GM19397 (cell line): ENCODE results near the gene TMEM9.

Experiments used
- ATAC-seq: cut with Tn5 transposase; IDR thresholded peaks from one replicate; pipeline ENCODE4 v1.9.1; 2021; ENCODE audit warnings: mild to moderate bottlenecking, moderate library complexity; ENCODE audit not compliant: unreplicated experiment

The TMEM9 gene

DNA sequence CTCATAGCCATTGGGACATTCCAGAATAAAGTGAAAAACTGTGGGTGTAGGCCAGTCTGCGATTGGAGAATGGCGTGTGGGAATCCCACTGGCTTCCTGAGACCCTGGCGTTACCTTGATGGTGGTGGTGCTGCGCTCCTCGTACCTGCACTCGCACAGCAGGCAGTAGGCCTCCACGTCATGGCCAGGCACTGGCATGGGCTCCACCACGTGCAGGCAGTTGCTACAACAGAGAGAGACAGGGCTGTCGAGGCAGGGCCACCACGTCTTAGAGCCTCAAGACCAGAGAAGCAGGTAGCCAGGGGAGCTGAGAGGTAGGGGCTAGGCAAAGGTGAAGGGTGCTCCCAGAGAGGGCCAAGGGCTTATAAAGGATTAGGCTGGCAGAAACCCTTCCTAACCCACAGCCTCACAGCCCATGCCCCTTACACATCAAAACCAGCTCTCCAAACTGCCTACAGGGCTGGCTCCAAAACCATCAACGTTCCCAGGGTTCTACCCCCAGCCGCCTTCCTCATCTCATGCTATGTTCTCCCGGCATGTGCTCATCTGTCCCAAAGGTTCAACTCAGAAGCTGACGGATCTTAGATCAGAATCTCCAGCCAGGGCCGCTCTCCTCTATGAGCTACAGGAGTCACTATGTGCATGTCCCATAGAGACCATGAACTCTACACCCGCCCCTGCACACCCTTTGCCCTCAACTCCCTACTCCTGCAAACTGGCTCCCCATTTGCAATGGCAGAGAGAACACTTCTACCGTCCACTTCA lies 7.5 kb downstream of the TMEM9 start:
- no peak for ATAC-seq

DNA sequence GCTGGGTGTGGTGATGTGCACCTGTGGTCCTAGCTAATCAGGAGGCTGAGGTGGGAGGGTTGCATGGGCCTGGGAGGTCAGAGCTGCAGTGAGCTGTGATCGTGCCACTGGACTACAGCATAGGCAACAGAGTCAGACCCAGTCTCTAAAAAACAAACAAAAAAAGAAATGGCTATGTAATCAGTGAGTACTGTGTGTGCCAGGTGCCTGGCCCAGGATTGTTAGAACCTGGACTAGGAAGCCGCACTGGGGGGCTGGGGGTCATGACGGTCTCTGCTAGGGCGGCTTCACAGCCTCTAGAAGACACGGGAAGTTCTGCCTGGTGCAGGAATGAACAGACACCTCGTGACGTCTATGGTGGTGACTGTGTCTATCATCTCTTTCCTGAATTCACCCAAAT lies 8.5 kb downstream of the TMEM9 start:
- ATAC-seq, result no peak

DNA sequence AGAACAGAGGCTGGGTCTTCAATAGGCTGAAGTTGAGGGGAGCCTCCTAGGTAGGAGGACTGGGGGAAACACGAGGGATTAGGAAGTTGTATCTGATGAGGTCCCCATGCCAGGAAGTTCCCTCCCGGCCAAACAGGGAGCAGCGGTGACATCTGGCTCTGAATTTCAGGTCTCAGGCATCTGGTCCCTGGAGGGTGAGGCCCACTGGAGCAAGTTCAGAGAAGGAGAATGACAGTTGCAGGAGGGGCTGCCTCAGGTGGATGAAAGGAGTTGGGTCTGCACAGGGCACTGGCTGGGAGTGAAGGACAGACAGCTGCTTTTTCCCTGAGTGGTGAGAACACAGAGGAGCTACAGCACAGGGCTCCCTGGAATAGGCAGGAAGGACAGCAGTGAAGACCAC lies 9.1 kb downstream of the TMEM9 start:
- ATAC-seq, result no peak

DNA sequence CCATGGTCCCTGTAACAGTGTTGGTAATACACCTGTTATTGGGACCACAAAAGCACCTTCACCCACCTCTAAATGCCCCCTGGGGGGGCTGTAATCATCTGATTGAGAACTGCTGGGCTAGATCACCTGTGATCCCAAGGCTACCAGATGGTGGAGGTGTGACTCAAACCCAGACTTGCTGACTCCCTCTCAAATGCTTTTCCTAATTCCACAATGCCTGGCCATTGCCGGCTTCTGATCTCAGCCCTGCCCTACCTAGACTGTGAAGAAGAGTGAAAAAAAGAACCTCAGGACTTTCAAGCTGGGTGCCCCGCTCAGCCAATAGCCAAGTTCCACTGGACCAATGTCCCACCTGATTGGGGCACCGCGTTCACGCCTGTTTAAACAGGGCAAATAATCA lies 9.6 kb downstream of the TMEM9 start:
- no peak for ATAC-seq

DNA sequence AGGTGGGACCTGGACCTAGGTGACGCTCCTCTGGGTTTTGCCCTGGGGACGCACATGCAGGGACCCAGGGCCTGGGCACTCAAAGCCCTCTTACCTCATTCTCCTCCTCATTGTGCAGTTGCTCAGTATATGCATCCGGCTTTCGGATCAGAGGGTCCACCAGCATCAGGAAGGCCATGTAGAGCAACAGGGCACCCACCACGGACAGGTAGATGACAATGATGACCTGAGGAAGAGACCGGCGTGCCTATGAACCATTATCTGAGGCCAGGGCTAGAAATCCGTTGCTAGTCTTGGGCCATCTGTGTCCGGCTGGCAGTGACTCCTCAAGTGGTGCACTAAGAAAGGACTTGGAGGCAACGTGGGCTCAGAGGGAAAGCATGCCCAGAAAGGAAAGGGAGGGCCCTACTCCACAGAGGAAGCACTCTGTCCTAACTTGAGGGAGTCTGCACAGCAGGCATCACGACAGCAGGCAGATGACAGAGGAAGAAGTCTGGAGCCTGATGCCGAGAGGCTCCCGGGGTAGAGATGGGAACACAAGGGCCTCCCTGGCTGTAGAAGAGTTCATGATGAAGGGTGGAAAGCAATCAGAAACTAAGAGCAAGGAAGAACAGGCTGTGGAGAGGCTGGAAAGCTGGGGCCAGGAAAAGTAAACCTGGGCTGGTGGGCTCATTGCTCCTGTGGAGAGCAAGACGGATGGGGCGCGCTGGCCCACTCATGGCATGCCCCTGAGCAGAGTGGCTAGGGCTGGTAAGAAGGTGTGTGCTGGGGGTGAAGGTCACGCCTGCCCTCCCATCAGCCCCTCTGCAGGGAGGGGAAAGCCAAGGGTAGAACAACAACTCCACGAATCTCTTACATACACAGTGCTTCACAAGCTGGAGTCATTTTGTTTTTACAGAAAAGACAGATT lies 10.3 kb downstream of the TMEM9 start:
- no peak for ATAC-seq

DNA sequence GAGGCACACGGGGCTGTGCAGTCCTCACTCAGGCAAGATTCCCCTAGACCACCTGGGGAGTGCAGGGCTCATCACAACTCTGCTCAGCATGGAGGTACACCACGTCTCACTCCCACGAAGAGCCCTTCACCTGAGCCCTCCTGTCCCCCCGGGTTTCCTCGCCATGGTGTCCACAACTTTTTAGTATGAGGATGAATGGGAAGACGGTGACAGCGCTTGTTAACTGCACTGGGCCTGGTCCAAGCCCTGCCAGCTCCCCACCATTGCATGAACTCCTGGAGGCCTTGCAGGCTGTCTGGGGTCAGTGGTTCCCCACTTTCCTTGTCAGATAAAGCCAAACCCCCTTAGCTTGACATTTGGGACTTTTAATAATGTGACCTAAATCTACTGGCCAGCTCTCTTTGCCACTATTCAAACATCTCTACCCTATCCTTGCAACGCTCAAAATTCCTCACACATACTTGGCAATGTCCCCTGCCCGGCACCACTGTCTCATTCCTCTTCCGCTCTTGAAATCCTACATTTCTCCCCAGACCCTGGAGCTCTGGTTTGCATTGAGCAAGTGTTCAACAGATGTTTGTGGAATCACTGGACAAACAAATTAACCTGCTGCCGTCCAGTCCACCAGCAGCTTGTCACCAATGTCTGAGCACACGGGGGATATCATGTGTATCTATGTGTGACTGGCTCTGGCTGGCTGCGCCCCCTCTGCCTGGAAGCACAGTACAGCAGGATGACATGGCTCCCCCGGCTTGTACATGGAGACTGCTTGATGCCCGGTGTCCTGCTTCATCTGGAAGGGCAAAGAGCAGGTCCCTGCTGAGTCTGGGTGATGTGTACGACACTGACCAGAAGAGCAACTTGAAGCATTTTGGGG lies 11.2 kb downstream of the TMEM9 start:
- ATAC-seq, result no peak

DNA sequence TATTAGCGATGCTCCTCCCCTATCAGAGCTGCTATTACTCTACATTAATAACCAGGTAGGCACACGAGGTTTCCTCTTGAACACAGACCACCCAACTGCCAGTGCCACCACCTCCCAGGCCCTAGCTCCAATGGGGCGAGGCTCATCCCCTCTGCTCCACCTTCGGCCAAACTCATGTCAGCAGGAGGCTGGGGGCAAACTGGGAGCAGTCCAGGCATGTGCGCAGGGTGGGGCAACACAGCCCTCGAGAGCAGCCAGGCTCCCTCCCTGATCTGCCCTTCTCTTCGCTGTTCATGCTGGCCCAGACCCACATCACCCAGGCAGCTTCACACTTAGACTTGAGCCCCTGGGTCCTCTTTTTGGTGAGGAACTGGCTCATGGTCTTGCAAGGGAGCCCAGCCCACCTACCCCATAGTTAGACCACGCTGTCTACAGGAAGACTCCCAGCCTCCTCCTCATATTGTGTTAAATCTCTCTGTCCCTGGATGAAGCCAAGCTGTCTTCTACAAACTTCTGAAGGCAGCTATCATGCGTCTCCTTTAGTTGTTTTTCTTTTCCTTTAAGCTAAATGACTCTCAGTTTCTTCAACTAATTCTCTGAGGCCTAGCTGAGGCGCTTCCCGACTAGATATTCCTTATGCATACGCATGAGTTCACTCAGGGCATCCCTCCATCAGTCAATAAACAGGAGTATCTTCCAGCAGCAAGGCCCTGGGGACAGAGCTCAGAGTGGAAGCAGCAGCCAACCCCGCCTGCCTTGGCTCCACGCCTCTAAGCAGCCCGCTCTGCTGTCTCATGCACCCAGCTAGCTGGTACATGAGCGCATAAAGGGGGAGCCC lies 12.0 kb downstream of the TMEM9 start:
- no peak for ATAC-seq

DNA sequence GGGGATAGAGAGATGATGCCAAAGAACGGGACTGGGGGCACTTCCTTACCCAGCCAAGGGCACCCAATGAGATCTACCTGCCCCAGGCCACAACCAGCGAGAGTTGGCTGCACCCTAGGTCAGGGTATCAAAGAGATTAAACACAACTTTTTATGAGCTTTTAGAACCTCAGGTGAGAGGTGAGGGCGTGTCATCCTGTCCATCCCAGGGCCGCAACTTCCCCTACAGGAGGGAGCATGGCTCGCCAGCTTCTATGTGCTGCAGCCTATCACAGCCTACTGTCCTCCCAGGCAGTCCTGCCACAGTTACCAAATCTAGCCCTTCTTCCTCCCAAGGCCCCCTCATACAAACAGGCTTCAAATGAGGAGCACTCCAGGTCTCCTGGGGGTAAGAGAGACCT lies 12.9 kb downstream of the TMEM9 start:
- no peak for ATAC-seq

DNA sequence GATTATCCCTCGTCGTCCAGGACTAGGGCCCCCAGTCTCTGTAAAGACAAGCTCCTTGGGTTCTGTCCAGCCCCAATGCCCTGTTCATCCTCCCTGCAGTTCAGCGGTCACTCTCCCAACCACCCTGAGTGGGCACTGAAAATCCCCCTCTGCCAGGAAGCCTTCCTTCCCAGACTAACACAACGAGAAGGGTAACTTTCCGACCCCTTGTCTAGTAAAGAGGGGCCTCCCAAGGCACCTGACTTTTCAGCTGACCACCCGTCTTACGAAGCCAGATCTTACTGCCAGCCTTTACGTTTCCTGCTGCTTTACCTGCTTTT lies 13.4 kb downstream of the TMEM9 start:
- ATAC-seq, result no peak

DNA sequence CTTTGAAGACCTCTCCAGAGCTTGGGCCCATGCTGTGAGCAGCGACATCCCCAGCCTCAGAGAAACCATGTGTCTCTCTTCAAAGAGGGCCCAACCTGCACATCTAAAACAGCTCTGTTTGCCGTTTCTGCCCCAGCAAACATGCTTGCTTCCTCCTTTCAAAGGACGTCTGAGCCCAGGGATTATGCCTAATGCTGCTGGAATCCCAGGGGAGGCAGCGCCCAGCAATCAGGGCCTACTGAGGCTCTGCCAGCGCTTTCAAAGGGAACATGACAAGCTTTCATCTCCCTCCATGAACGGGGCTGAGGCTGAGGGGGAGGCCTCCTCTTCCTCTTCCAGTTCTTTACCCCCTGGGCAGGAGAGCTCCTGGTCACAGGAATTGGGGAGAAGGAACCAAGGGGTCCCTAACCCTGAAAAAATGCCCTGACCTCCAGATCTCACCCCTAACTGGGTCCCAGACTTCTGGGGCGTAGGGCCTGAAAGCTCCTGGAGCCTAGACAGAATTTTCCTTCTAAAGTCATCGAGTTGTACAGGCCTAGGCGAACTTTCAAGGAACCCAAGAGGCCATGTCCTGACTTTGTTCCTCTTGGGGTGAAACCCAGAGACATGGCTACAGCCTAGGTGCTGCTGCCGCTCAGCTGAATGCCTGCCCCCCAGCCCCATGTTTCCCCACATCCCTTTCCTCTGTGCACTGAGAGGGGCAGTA lies 13.9 kb downstream of the TMEM9 start:
- ATAC-seq, result no peak

DNA sequence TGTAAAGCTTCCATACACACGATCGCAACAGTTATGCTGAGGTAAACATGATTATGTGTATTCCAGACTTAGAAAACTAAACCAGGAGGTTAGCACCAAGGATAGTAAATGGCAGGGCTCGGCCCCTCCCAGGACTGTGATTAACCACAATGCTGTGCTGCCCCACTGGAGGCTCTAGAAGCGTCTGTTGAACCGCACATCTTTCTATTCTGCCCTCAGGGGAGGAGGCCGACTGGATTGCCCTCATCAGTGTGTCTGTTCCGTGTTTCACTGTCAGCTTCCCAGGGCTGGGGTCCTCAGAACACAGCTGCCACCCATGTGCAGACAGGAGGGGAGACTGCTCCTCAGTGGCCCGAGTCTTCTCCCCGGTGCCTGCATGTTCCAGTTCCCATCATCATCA lies 14.5 kb downstream of the TMEM9 start:
- no peak for ATAC-seq

DNA sequence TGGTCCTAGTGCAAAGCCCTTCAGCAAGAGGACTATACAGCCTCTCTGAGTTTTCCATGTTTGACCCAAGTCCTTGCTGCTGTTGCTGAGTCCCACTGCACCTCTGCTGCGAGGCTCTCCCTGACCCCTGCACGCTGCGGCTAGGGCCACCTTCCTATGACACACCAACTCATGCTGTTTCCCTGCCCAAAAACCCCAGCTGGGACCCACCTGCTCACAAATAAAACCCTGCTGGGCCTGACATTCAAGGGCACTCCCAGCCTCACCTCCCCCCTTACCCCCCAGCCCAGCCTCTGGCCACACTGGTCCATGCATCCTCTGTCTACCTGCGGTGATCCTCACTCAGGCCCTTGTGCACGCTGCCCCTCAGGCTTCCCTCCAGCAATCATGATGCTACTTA lies 15.0 kb downstream of the TMEM9 start:
- no peak for ATAC-seq

DNA sequence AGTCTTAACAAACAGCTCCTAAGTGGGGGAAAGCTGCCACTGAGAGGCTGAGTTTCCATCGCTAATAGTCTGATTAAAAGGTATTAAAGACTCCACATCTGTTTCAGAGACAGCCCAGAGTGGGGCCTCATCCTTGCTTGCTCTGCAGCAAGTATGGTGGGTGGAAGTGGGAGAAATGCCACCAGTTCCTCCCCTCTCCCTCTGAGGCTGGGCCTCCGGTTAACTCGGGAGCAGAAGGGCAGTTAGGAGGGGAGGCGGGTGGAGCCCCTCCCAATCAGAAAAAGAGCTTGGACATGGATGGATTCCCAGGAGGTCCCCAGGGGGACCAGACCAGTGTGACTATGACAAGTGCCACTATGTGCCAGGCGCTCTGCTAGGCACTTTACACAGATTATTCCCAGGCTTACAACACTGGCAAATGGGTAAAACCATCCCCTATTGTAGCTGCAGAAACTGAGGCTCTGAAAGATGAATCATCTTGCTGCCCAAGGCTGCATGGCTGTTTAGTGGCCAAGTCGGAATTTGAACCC lies 15.9 kb downstream of the TMEM9 start:
- ATAC-seq, result no peak

DNA sequence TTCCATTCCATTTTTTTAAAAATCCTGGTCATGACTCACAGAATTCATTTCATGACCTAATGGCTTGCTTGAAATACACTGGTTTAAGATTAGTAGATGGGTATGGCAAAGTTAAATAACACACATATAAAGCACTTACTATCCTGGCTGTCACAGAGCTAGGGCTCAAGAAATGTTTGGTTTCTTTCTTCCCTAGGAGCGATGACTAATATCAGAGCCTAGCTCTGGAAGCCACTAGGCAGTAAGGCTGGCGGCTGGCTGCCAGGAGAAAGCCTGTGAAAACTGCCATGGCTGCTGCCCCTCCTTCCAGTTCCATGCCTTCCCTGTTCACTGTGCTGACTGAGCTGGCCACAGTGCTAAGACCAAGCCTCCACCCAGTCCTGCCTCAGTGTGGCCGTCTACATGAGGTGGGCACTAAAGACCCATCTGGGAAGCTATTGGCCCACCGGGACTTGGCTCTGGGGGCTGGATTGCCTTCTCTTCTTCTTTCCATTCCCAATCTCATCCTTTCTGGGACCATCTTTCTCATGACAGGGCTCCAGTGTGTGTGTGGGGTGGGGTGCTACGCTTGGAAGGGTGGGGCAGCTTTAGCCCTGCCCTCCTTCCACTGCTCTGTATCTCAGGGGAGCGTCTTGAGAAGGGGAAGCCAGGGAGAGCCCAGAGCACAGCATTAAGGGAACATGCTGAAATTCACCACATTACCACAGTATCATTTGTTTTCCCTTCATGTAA lies 16.5 kb downstream of the TMEM9 start:
- ATAC-seq, result no peak

DNA sequence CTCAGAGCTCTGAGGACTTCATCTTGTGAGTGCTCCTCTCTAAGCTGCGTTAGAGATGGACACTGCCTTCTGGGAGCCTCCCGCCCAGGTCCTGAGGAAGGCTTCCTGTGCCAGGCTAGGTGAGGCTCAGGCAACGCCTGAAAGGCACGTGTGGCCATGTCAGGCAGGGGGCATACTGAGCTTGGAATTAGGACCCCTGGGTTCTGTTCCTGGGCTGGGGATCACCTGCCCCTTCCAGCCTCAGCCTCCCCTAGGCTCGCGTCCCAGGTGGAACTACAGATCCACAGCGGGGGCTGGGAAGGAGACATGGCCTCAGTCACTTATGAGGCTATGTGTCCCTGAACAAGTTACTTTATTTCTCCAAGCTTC lies 17.3 kb downstream of the TMEM9 start:
- no peak for ATAC-seq

DNA sequence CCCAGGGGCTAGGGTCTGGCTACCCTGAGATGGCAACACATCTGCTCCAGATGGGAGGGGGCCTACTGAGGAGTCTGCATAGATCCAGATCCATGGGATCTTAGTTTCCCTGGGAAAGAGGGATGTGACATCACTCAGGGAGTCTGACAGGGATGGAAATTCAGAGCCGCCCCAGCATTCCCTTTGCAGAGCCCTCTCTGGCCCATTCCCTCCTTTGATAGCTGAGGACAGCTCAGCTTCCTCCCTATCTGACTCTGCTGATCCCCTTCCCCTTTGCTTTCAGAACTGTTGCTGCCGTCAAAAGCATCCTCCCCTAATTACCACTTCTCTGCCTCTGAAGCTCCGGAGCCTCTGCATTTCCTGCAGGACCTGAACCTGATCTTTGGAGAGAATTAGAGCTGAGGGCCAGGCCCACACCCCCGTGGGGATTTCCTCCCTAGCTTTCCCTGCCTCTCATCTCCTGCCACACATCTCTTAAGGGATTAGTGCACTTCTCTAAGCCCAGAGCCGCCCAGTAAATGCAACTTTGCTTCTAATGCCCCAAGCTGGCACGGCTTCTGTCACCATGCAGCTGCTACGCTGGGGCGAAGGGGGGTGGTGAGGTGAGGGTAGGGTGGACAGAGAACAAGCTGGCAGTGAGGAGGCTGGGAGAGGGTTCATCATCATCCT lies 17.8 kb downstream of the TMEM9 start:
- no peak for ATAC-seq

DNA sequence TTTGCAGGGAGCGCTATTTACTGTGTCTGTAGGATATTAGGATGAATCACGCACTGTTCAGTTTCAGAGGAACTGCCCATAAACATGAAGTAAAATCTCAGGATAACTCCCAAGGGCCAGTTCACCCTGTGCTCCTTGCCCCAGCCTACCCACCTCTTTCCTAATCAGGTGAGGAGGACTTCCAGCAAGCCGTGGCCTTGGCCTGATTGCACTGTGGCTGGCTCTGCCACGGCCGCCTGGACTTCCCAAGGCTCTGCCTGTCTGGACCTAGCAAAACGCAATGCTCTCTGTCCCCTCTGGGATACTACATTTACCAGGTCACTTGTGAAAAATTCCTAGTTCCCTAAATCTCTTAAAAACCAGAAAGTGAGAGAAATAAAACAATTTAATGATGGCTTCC lies 19.9 kb downstream of the TMEM9 start:
- no peak for ATAC-seq

DNA sequence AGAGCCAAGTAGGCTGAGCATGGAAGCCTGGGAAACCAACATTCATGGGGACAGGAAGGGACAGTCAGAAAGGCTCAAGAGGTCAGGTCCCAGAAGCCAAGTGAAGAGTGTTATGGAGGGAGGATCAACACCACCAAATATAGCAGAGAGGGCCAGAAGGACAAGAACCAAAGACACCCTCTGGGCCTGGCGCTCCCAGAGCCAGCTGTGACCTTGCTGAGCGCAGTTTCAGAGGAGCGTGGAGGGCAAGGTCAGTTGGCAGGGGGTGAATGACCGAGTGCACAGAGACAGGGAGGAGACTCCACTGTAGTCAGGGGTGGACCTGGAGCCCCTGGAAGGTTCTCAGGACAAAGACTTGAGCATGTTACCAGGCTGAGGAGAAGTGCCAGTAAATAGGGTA lies 22.9 kb downstream of the TMEM9 start:
- ATAC-seq, result no peak

DNA sequence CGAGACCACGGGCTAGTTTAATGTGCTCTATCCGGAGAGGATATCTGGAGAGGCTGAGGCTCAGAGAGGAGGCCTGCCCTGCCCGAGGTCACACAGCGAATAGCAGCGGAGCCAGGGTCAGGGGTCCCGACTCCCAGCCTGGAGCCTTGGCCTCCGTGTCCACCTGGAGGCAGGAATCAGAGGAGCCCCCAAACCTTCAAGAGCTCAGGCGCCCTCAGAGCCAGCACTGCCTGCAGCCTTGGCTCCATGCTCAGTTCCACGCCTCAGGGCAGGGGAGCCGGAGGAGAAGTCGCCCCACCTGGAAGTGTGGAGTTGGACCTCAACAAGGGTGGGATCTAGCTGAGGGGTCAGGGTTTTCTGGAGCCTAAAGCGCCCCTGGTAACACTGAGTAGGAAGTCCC lies 25.3 kb downstream of the TMEM9 start:
- ATAC-seq, result no peak
